HK-2 (cell line): ENCODE results near the gene HLTF.

Source experiments
- DNase-seq: peaks from one replicate; pipeline ENCODE4 v3.0.0-alpha.2; 2018; ENCODE audit not compliant: unreplicated experiment

The HLTF gene

DNA sequence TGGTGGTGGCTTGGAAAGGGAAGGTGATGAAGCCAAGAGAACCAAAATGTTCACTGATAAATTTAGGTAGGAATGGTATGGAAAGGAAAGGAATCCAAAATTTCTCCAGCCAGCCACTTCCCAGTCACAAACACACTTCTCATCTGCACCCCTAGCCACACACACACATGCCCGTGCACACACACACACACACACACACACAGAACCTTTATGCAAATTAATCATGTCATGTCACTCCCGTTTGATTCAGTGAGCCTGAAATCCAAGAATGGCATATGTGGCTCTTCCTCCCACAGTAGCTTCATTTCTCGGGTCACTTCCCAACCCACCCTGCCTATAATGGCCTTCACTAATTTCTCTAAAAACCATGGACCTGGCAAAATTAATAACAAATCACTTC lies 3.1 kb upstream of the HLTF start:
- DNase-seq = no peak

DNA sequence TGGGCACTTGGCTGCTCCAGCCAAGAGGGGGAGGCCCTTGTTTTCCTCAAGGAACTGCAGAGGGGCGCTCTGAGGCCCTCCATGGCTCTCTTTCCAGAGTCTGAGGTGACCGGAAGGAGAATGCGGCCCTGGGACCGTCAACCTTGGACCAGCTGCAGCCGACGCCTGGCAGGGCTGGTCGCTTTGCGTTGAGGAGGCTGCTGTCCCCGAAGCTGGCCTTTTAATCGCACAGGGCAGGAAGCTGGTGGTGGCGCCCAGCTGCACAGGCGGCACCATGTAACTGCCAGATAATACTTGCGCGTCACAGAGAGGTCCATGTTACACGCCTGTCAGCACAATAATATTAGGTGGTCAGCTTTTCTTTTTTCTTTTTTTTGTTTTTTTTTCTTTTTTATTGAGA lies 875 bp upstream of the HLTF start:
- no peak for DNase-seq

DNA sequence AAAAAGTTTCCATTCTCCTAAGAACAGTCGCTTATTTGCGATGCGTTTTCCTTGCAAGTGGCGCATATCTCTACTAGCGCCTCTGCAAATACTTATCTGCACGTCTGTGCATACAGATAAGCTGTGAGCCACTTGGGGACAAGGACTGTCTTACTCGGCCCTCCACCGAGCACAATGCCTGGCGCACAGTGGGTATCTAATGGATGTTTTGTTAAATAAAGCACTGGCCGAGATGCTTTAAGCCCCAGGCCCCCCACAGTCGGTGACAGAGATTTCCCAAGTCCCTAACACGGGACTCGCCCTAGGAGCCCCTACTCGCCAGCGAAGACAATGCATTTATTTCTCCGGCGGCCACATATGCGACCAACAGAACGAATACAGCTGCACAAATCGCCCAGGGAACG lies 503 bp downstream of the HLTF start:
- DNase-seq = no peak

DNA sequence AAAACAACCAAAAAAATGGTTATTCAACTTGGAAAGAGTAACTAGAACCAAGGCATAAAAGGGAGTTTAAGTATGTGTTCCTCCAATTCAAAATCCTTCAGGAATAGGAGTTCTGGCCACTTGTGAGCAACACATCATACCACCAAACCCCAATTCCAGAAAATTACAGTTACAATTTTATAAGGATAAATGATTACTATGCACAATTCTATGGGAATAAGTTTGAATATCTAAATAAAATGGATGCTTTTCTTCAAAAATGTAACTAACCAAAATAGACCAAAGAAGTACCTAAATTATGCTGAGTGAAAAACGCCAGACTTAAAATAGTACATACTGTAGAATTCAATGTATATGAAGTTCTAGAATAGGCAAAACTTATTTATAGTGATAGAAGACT lies 4.6 kb downstream of the HLTF start:
- no peak for DNase-seq

DNA sequence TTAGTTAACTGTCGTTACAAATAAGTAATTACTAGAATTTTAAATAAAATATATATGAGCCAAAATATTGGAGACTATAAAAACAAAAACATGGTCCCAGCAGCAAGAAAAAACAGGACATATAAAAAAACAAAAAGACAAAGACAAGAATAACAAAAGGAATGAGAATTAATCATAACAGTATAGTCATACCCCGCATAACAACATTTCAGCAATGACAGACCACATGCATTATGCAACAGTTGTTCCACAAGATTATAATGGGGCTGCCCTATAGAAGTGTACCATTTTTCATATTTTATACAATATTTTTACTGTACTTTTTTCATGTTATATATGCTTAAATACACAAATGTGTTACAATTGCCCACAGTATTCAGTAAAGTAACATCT lies 5.6 kb downstream of the HLTF start:
- DNase-seq = no peak

DNA sequence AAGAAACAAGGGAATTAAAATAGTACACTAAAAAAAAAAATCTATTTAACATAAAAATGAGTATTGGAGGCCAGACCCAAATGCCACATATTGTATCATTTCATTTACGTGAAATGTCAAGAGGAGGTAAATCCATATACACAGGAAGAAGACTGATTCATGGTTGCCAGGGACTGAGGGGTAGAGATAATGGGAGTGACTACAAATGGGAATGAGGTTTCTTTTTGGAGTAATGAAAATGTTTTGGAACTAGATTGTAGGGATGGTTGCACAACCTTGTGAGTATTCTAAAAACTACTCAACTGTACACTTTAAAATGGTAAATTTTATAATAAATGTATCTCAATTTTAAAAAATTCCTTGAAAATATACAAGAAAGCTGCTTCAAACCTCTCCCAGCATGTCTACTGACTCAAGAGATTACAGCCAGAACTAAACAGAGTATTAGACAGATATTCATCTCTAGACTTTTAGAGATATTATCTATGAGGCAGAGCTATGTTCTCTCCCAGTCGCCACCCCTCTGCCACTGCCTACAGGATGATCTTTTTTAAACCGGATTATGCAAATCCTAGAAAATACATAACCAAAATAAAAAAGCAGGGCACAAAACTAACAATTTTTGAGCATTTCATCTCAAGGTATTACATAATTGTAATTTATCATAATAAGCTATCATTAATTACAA lies 6.2 kb downstream of the HLTF start:
- no peak for DNase-seq

DNA sequence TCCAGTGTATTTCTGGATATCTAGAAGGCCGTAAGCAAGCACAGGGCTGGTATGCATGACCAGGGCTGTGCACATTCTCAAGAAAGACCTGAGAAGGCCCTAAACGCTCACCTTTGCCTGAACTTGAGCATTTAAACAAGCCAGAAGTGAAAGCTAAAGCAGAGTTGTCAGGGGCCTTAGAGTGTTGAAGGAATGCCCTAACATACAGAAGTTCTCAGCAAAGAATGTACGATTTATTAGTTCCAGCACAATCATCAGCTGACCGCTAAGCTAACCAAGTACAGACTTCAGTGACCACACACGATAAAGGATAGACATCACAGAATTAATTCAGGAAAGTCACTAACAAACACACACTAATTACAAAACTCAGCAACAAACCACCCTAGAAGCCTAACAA lies 8.7 kb downstream of the HLTF start:
- no peak for DNase-seq

DNA sequence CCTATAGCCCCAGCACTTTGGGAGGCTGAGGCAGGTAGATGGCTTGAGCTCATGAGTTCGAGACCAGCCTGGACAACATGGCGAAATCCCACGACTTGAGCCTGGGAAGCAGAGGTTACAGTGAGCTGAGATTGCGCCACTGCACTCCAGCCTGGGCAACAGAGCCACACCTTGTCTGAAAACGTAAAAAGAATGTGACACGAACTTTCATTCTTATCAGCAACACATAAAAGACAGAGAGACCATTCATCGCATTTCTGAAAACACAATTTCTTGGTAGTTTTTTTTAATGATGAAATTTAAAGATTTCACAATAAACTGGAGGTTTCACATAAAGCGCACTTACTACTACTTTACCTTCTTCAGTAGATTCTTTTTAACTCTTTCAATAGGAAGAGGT lies 18.4 kb downstream of the HLTF start:
- DNase-seq = no peak

DNA sequence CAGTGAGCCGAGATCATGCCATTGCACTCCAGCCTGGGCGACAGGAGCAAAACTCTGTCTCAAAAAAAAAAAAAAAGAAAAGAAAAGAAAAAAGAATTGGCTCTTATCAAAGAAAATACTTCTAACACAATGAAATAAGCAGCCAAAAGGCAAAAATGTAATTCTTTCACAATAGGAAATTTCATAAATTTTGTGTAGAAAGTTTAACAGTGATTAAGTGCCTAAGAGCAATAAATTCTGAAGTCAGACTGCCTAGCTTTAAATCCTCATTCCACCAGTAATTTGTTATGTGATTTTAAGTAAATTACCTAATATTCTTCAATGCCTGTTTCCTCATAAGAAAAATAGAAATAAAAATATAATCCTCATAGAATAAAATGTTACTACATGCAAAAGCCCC lies 24.6 kb downstream of the HLTF start:
- DNase-seq = no peak

DNA sequence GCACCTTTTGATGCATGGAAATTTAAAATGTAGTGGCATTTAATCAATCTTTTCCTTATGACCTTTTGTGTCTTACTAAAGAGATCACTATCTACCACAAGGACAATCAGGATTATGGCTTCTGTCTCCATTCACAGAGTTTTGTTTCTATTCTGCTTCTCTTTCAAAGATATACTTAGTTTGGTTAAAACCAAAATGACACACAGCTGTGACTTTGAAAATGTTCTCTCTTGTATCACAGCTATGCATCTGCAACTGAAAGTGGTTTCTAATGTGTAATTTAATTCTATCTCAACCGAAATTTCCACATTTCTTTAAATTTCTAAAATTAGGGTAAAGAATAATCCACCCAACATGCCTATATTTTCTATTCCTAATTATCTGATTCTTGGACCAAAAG lies 27.7 kb downstream of the HLTF start:
- DNase-seq = no peak

DNA sequence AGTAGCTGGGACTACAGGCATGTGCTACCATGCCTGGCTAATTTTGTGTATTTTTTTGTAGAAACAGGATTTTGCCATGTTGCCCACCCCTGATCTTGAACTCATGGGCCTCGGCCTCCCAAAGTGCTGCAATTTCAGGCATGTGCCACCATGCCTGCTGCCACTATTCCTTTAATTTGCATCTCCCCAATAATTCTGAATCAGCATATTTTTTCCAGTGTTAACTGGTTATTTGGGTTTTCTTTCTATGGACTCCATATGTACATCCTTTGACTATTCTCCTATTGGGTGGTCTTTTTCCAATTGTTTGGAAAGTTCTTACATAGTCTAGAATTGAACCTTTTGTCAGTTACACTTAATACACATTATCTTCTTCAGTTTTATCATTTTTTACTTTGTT lies 28.1 kb downstream of the HLTF start:
- DNase-seq = no peak

DNA sequence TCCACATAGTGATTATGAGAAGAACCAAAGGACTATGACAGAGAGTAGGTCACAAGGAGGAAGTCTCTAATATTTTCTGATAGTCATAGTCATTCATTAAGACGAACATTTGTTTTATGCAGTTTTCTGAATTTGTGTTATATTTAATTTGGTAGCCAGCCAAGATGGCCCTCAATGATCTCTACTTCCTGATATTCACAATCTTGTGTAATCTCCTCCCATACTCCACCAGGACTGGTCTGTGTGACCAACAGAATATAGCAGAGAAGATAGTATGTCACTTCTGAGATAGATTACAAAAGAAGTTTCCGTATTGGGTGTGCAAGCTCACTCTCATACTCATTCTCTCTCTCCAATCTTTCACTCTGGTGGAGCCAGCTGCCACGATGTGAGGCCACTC lies 30.8 kb downstream of the HLTF start:
- DNase-seq = no peak

DNA sequence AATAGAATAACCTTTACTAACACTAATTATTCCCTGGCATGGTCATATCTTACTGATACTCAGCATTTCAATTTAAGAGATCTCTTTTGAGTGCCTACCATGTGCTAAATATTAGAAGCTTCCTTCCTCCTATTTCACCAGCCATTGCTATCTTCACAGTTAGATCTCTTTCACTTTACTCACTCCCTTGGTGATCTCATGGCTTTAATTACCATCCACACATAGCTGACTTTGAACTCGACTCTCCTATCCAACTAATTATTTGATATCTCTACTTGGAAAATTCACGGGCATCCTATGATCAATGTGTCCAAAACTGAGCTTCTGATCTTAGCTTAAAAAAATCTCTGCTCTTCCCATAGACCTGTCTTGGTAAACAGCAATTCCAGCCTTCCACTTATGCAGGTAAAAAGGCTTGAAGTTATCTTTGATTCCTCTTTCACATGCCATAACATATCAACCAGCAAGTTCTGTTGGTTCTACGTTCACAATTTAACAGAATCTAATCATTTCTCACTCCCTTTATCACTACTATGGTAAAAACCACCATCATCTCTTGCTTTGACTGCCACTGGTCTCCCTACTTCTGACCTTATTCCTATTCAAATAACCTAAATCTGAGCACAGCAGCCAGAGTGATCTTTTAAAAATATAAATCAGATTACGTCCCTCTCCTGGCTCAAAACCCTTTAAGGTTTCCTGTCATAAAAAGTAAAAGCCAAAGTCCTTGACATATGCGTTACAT lies 41.8 kb downstream of the HLTF start:
- DNase-seq = no peak

DNA sequence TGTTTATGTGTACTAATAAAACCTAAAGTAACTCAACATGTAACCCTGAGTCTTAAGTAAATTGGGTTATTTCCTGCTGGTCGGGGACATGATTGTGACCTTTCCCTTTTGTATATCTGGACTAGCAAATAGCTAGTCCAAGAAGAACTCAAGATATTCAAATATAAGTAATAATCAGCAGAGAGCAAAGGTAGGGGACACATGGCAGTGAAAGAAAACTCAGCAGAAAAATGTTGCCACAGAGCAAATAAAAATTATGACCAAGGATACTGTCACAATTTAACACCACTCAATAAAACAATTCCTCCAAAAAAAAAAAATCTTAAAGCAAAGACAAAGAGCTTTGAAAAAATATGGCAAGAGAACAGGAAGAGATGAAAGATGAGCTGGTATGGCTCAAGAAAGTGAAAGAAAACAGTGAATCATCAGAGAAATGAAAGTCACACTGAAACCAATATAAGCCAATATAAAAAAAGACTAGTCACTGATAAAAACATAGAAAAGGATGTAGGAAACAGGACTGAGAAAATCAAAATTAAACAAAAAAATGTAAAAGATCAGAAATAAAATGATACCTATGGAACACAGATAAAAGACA lies 43.4 kb downstream of the HLTF start:
- no peak for DNase-seq

DNA sequence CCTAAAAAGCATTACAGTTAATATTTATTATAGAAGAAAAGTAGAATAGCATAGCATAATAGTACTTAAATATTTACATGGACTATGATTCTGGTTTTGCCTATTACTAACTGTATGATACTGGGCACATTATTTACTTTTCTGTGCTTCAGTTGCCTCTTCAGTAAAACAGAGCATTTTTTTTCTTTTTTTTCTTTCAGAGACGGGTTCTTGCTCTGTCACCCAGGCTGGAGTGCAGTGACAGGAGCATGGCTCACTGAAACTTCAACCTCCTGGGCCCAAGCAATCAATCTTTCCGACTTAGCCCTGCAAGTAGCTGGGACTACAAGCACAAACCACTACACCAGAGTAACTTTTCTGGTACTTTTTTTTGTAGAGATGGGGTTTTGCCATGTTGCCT lies 48.0 kb downstream of the HLTF start:
- DNase-seq = no peak

DNA sequence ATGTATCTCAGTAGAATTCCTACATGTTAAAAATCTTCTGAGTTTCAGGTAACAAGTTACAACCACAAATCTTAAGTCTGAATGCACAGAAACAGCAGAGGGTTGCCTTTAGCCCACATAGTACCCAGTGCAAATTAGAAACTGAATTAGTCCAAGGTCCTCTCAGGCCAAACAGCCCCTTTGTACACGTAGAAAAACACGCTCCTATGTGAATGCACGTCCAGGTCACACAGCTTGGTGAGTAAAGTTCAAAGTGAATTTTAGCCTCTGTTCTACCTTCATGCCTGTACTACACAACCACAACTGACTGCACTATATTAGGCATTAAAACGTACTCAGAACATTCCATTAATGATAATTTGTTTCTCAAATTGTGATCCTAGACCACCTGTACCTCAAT lies 48.6 kb downstream of the HLTF start:
- DNase-seq = no peak

DNA sequence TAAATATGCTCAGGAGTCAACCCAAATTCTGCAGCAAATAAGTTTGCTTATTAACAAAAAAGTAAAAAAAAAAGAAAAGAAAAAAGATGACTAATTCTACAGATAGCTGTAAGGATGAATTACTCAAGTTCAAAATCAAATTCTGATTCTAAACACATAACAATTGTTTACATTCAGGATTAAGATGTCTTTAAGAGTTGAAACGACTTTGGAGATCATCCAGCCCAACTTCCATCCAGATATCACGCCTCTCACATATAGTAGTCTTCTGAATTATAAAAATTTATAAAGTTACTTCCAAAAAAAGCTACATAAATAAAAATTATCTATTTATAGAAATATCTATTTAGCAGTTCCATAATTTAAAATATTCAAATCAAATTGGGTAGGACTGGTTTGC lies 55.2 kb downstream of the HLTF start:
- DNase-seq = no peak

DNA sequence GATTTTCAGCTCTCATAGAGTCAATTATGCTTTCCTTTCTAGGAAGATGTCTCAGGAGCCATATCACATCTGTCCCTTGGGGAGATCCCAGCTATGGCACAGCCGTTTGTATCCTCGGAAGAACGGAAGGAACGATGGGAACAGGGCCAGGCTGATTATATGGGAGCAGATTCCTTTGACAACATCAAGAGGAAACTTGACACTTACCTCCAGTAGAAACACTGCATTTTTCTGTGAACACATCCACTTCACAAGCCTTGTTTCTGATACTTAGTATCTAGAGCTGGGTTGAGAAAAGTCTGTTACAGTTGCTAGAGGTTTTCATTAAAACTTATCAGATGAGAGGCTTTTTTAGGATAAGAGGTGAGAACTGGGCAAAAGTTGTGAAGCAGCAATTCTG lies 59.6 kb downstream of the HLTF start:
- no peak for DNase-seq

DNA sequence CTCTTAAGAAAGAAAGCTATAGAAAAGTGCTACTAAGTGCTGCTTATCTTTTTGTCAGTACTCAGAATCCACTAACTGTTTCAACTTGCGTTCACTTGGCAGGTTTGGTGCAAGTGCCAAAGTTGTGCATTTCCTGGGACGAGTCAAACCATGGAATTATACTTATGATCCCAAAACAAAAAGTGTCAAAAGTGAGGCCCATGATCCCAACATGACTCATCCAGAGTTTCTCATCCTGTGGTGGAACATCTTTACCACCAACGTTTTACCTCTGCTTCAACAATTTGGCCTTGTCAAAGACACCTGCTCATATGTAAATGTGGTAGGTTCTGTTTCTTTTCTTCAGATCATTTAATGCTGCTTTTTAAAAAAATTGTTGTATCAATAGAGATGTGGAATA lies 62.4 kb downstream of the HLTF start:
- DNase-seq = no peak

DNA sequence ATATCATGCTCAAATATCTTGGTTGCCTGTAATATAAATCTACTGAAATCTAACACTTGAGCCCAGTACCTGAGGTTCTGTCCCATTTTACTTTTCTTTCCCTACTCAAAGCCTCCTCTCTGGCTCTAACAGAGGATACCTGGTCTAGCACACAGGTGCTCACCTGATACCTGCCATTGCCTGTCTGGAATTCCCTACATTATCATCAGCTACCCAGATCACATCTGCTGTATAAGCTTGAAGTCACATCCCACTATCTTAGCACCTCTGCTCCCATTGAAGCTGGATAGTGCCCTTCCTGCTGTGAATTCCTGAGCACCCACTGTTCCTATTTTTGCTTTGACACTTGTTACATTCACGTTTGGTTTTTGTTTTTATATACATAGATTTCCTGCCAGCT lies 64.5 kb downstream of the HLTF start:
- DNase-seq = no peak

DNA sequence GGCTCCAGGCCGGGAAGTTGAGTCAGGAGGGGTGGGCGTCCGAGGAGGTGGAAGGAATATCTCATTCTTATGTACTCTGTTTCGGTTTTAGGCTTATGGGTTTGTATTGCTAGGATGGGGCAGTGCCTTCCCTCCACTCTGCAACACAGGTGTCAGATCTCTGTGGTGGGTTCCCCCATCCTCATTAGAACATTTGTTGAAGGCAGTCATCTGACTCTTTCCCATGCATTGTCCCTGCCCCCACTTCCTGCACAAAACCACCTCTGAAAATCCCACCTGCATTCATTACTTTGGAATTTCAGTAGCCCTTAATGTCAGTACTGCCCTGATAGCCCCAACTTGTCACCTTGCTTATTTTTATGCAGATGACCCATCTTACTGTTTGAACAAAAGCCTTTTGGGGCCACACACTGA lies 65.5 kb downstream of the HLTF start:
- DNase-seq = no peak

DNA sequence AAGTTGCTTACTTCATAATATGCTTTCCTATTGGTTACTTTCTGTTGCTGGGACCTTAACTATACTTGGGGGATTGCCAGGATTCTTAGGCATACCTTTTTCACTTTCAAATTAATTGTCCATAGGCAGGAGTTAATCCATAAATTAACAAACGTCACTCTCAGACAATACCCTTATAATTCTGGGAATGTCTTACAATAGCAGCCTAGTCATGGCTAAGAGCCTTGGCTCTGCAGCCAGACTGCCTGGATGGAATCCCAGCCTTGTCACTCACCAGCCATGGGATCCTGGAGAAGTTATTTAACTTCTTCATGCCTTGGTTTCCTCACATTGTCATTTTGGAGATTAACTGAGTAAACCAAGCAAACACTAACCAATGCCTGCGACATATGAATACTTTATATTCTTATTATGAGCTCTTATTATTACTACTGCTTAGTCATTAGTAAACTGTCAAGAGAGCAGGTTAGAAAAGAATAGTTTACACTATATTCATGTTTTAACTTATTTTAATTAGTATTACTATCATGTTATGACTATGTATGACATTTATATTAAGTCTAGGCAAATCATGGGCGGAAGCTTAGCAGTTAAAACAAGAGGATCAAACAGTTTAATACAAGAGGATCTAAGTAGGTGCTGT lies 66.0 kb downstream of the HLTF start:
- DNase-seq = no peak

DNA sequence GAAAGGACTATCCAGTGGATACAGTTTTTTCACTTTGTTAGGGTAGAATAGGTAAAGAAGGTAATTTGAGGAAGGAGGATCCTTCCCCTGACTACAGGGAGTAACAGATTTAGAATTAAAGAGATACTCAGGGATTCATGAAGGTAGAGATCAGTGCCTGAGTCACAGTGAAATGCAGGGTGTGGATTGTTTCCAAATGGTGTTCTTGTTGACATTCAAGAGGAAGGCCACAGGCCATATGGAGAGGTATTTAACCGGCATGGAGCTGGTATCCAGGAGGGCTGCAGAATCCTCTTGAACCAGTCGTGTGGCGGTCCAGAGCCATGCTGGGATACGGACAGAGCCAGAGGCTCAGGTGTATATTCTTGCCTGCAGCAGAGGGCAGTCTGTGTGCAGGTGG lies 66.8 kb downstream of the HLTF start:
- no peak for DNase-seq
